NT2/D1 (cell line): ENCODE measurements around the gene OAS2.
"Not testable (repeated sequence)": the region's sequence is repeated elsewhere in the genome, so short reads cannot be mapped to it uniquely, and the experiment has no call there.

Source experiments
- SUZ12 ChIP-seq: IDR thresholded peaks from 2 replicates; pipeline ENCODE4 v1.6.1; 2011; ENCODE audit not compliant: insufficient read length, insufficient read depth; ENCODE audit errors: extremely low read depth
- YY1 ChIP-seq: IDR thresholded peaks from 2 replicates; pipeline ENCODE4 v1.6.1; 2011; ENCODE audit not compliant: insufficient read length, insufficient read depth
- ZNF274 ChIP-seq: IDR thresholded peaks from 2 replicates; pipeline ENCODE4 v1.6.1; 2011; ENCODE audit warnings: mild to moderate bottlenecking, low read depth, low read length

GRCh38 chr12:112957125-112957524 lies 21.2 kb upstream of the OAS2 start:
- TF ChIP-seq ZNF274, YY1, SUZ12: not testable (repeated sequence)
